GM21526 (cell line): ENCODE results near the gene HIPK4.
"Not testable (repeated sequence)": the region's sequence is repeated elsewhere in the genome, so short reads cannot be mapped to it uniquely, and the experiment has no call there.

ENCODE experiments used
- ATAC-seq: cut with Tn5 transposase; IDR thresholded peaks from one replicate; pipeline ENCODE4 v1.9.1; 2021; ENCODE audit warnings: moderate library complexity; ENCODE audit not compliant: unreplicated experiment, low FRiP score

HIPK4 gene

GRCh38 chr19:40417643-40417981 is 27.6 kb upstream of the HIPK4 start:
- ATAC-seq = no peak

- ATAC-seq = no peak
These were observed 27.1 kb upstream of the HIPK4 start for GRCh38 chr19:40416918-40417642.

- no peak for ATAC-seq
These were observed 25.8 kb upstream of the HIPK4 start for GRCh38 chr19:40415768-40416167.

- ATAC-seq = no peak
These were observed 24.9 kb upstream of the HIPK4 start for GRCh38 chr19:40414542-40415535.

- ATAC-seq = no peak
These were observed 23.4 kb upstream of the HIPK4 start, which contains the start of gene PRX for GRCh38 chr19:40413291-40413845. TSS of gene PRX (minus strand) at chr19:40413378. CDS start at chr19:40407932, 5,446 bp downstream.

GRCh38 chr19:40412866-40413265 is 22.9 kb upstream of the HIPK4 start:
- no peak for ATAC-seq

- no peak for ATAC-seq
These were observed 22.0 kb upstream of the HIPK4 start for GRCh38 chr19:40411958-40412499.

GRCh38 chr19:40411125-40411842 is 21.3 kb upstream of the HIPK4 start:
- no peak for ATAC-seq

- no peak for ATAC-seq
These were observed 20.0 kb upstream of the HIPK4 start for GRCh38 chr19:40410030-40410389.

GRCh38 chr19:40408598-40408925 is 18.6 kb upstream of the HIPK4 start:
- not testable (repeated sequence) for ATAC-seq

GRCh38 chr19:40407714-40408597 is 18.0 kb upstream of the HIPK4 start:
- ATAC-seq = no peak

- ATAC-seq = peak; percentile 57
These were observed 13.4 kb upstream of the HIPK4 start for GRCh38 chr19:40403262-40403984.

GRCh38 chr19:40400559-40400958 is 10.6 kb upstream of the HIPK4 start:
- no peak for ATAC-seq

GRCh38 chr19:40398417-40399131 is 8.6 kb upstream of the HIPK4 start:
- ATAC-seq = no peak

GRCh38 chr19:40397568-40397906 is 7.6 kb upstream of the HIPK4 start:
- no peak for ATAC-seq

- no peak for ATAC-seq
These were observed 7.0 kb upstream of the HIPK4 start for GRCh38 chr19:40396886-40397567.

GRCh38 chr19:40395956-40396355 is 6.0 kb upstream of the HIPK4 start:
- ATAC-seq = no peak

GRCh38 chr19:40394816-40395210 is 4.8 kb upstream of the HIPK4 start:
- no peak for ATAC-seq
